GM15510 (cell line): ENCODE data around the gene TOM1.

Experiments used
- POLR2A ChIP-seq: IDR thresholded peaks from 3 replicates; pipeline ENCODE4 v1.6.1; 2011; ENCODE audit warnings: borderline replicate concordance; ENCODE audit not compliant: insufficient read length; ENCODE audit errors: extremely low read depth

The TOM1 gene

GRCh38 chr22:35326854-35327562, 27.3 kb downstream of the TOM1 start:
- TF ChIP-seq POLR2A: no peak

GRCh38 chr22:35327690-35328471, 28.2 kb downstream of the TOM1 start:
- no peak for TF ChIP-seq POLR2A

GRCh38 chr22:35328472-35328885, 28.8 kb downstream of the TOM1 start:
- TF ChIP-seq POLR2A: no peak

DNA sequence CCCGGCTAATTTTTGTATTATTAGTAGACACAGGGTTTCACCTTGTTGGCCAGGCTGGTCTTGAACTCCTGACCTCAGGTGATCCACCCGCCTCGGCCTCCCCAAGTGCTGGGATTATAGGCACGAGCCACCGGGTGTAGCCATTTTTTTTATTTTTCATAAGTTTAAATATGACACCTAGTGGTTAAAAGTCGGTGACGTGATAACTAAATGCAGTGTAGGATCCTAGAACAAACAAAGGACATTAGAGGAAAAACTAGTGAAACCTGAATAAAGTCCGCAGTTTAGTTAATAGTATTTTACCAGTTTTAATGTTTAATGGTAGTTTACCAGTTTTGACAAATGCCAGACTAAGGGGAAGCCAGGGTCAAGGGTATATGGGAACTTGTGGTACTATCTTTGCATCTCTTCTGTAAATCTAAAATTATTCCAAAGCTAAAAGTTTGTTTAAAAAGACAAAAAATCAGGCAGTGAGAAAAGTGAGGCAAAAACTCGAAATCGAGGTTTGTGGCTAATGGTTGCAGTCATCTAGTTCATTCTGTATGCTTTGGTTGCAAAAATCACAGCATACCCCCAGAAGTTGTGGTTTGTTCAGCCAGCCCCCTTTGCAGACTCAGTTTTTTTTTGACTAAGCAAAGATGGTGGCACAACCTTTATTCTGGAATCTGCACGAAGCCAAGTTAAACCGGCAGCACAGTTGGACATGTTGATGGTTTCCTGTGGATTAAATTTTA, 29.6 kb downstream of the TOM1 start:
- TF ChIP-seq POLR2A: no peak

GRCh38 chr22:35330258-35330861, 30.7 kb downstream of the TOM1 start:
- no peak for TF ChIP-seq POLR2A

- no peak for TF ChIP-seq POLR2A
Observed at GRCh38 chr22:35332278-35332677, 32.6 kb downstream of the TOM1 start.

DNA sequence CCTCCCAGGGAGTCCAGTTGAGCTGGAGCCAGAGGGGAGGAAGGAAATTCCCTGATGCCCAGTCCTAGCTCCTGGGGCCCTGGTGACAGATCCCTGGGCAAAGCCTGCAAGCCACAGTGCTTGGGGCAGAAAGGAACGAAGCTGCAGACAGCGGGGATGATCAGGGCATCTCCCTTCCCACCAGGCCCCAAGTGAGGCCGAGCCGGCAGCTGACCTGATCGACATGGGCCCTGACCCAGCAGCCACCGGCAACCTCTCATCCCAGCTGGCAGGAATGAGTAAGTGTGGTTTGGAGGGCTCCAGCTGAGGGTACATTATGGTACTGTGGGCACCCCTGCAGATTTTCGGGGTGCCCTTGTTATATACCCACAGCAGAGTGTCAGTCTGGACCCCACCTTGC, 33.5 kb downstream of the TOM1 start:
- no peak for TF ChIP-seq POLR2A

DNA sequence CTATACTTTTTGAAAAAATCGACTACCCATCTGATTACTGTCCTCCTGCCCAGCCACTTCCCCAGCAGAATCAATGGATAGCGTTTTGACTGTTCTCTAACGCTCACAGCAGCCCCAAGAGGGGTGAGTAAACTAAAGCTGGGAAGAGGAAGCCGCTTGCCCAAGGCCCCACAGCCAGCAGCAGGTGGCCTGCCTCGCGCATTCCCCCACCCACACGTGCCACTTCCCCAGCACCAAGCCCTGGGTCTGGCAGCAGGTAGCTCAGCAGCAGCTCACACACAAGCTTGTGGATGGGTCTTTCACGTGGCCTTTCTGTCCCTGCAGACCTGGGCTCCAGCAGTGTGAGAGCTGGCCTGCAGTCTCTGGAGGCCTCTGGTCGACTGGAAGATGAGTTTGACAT, 34.3 kb downstream of the TOM1 start:
- TF ChIP-seq POLR2A: no peak

- no peak for TF ChIP-seq POLR2A
Observed at GRCh38 chr22:35335468-35335867, 35.8 kb downstream of the TOM1 start.

DNA sequence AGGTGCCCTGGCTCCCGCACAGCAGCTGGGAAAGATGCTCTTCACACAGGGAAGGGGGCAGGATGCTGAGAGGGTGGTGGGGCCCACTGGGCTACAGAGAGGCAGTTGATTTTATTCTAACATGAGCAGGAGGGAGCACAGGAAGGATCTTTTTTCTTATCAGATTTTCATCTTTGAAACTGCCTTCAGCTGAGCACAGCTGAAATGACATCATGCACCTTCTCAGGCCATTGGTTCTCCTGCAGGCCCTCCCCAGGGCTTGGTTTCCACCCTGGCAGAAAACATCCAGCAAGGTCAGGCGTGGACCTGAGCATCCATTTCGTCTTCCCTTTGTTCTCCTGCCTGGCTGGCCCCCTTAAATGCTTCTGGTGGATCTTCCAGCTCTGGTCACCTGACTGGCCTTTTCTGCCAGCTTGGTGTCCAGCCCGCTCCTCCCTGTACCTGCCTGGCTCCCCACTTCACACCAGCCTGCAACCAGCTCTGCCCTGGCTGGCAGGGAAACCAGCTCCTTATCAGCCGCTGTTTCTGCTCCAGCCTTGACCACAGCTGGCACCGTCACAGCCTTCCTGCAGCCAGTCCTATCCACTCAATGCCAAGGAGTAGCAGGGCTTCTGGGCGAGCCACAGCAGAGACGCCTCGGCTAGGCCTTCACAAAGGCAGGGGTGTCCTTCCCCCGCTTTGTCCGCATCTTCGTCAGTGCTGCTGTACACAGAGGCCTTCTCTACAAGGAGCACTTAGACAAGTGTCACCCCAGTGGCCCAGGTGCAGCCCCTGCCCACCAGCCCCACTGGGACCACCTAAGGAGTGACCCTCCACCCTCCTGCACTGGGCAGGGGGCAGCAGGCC, 36.5 kb downstream of the TOM1 start:
- TF ChIP-seq POLR2A: no peak

DNA sequence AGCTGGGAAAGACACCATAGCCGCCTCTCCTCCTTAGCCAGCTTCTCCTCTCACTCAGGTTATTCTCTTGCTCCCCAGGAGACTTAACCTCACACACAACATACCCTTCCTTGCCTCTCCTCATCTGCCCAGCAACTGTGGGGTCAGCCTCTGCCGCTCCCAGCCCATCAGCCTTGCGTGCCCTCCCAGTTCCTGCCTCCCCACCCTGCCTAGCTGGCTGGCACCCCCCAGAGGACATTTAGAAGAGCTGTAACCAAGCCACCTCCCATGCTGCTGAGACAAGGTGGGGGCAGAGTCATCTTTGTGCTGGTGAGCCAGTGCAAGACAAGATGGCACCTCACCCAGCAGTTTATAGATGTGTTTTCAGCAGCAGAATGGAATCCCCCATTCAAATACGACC, 38.2 kb downstream of the TOM1 start:
- no peak for TF ChIP-seq POLR2A

DNA sequence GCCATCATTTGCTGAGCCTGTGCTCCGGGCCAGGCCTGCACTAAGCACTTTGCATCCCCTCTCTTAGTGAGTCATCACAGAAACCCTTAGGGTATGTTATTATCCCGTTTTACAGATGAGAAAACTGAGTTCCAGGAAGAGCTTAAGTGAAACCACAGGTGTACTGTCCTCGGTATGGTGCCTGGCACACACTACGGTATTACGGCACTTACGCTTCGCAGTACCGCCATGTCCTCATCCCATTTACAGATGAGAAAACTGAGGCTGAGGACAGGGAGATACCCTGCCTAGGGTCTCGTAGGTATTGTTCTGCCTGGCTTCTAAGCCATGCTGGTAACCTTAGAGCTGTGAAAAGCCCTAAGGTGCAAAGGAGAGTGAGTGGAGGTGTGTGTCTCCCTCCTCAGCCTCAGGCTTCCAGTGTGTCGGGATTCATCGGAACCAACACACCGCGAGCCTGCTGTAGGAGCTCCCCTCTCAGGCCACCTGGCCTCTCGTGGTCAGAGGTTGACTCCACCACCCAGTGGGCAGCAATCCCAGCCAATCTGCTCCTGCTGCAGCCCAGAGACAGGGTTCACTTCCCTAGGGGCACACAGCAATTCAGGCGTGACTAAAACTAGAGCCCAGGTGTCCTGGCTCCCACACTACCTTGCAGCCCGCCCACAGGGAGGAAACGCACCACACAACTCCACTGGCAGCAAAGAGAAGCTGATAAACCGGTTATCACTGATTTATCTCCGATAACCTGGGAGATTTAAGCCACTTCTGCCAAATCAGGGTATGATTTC, 41.6 kb downstream of the TOM1 start:
- no peak for TF ChIP-seq POLR2A

- TF ChIP-seq POLR2A: no peak
Observed at GRCh38 chr22:35342390-35342789, 42.7 kb downstream of the TOM1 start.
